ENCODE measurements around the gene INSM1. TPM values are rescaled to one million over a fixed set of nuclear protein-coding genes. Genes with fewer than 3 reads are reported as not detected.

INSM1 gene
- polyA plus RNA-seq, 1 experiment: not detected

DNA sequence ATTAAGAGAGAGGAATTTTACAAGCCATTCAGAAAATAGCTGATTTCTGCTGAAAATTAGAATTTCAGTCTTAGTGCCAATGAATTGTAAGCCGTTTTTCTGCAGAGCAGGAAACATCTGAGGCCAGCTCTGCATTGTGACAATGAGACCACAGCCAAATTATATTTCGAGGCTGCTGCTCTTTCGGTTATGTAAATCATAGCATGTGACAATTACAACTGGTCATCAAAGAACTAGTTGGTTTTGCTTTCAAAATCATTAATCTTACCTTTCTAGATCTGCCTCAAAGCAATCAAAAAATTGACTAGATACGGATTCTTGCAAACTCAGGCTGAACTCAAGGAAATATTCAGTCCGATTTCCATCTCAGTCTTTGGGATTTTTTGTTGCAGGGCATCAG, 33.4 kb upstream of the INSM1 start:
- POLR2A ChIA-PET: no interaction called here
- Histone ChIP-seq H3K36me3 (ENCODE audit: control insufficient read depth, insufficient read depth, low read length) (no peaks in the 10 kb centered on the region), H3K27me3 (ENCODE audit: control insufficient read depth, insufficient read depth, low read length) (no peaks in the 10 kb centered on the region), H3K4me3 (ENCODE audit: low read depth, low read length) (no peak overlapping the region)
- CTCF ChIA-PET: interaction anchor here (1.6 kb wide), 1 partner anchor 9 kb away, joined by 3 read pairs; no protein-coding TSS in a partner anchor
- no peak for DNase-seq (ENCODE audit: low read depth)
- TF ChIP-seq, protein P1, sequence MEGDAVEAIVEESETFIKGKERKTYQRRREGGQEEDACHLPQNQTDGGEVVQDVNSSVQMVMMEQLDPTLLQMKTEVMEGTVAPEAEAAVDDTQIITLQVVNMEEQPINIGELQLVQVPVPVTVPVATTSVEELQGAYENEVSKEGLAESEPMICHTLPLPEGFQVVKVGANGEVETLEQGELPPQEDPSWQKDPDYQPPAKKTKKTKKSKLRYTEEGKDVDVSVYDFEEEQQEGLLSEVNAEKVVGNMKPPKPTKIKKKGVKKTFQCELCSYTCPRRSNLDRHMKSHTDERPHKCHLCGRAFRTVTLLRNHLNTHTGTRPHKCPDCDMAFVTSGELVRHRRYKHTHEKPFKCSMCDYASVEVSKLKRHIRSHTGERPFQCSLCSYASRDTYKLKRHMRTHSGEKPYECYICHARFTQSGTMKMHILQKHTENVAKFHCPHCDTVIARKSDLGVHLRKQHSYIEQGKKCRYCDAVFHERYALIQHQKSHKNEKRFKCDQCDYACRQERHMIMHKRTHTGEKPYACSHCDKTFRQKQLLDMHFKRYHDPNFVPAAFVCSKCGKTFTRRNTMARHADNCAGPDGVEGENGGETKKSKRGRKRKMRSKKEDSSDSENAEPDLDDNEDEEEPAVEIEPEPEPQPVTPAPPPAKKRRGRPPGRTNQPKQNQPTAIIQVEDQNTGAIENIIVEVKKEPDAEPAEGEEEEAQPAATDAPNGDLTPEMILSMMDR (IDR thresholded peaks at IDR 0.05; ENCODE audit: insufficient read depth, low read depth, low read length): no peak

DNA sequence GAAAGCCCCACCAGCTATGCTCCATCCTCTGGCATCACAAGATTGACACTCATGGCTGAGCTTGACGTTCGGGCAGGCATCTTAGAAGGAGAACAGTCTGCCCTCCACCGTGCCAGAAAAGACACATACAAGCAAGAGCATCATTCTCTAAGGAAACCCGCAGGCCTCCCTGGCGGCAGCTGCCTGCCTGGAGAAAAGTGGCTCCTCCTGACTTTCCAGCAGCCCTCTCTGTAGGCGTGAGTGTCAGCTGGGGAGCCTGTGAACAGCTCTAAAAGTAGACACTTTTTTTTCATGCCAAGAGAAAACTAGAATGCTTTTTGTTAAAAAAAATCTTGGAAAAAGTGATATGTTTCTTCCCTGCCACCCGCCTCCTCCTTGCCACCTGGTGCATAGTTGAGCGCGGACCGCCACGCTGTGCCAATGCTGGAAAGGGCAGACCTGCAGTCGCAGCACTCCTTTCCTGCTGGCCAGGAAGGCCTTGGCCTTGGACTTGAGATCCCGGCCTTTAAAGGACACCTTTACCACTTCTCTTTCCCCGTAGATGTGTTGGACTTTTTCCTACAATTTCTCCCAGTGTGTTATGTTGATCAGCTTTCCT, 29.7 kb upstream of the INSM1 start:
- no peaks in the 10 kb centered on the region for H3K36me3 ChIP-seq (ENCODE audit: control insufficient read depth, insufficient read depth, low read length)
- H3K27me3 ChIP-seq (ENCODE audit: control insufficient read depth, insufficient read depth, low read length): no peaks in the 10 kb centered on the region; the same call in 1 of the 2 replicates
- ChIA-PET POLR2A (no interaction called here), CTCF (interaction anchor here (0.6 to 2.4 kb wide), 2 partner anchors 28 to 255 kb away, joined by 3 to 4 read pairs; no protein-coding TSS in a partner anchor)
- no peak for DNase-seq (ENCODE audit: low read depth)
- TF ChIP-seq, protein P1 (IDR thresholded peaks at IDR 0.05; ENCODE audit: insufficient read depth, low read depth, low read length): no peak
- no peak overlapping the region for H3K4me3 ChIP-seq (ENCODE audit: low read depth, low read length)

DNA sequence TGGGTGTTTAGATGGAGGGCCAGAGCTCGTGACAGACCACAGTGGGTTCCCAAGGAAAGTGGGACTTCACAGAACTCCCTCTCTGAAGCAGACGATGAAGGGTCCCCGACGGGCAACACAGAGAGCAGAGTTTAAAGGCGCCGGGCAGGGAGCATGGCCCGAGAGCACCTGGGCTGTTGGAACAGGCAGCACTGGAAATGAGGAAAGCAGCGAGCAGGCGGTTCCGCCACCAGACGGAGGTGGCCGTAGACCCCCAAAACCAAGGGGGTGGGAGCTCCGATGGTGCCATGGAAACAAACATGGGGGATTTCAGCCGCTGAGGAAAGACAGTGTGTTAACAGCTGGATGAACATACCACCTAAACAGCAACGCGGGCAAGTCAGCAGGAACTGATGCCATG, 27.5 kb upstream of the INSM1 start:
- CTCF ChIA-PET: no interaction called here

DNA sequence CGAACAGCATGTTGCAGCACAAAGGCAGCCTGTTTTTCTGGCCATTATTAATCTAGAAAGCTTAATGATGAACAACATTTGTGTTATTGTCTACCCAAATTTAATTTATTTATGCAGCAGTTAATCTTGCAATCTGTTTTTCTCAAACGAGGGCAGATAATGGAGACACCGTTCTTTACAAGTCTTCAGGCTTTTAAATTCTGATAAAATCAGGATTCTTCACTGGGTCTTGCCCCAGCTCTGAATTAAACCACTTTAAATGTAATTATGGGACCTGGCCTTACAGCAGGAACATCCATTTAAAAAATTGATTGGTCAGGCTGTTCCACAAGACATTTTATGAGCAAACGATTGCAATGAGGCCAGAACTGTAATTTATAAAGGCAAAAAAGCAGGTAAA, 26.5 kb upstream of the INSM1 start:
- CTCF ChIA-PET: interaction anchor here (1.1 to 1.2 kb wide), 2 partner anchors 18 to 105 kb away, joined by 3 to 4 read pairs; no protein-coding TSS in a partner anchor
- POLR2A ChIA-PET: interaction anchor here (0.5 kb wide), 1 partner anchor 14 kb away, joined by 21 read pairs; no protein-coding TSS in a partner anchor
- DNase-seq (ENCODE audit: low read depth): no peak
- no peak overlapping the region for H3K4me3 ChIP-seq (ENCODE audit: low read depth, low read length)
- no peaks in the 10 kb centered on the region for H3K36me3 ChIP-seq (ENCODE audit: control insufficient read depth, insufficient read depth, low read length)
- H3K27me3 ChIP-seq (ENCODE audit: control insufficient read depth, insufficient read depth, low read length): no peaks in the 10 kb centered on the region; the same call in 1 of the 2 replicates
- TF ChIP-seq, protein P1 (IDR thresholded peaks at IDR 0.05; ENCODE audit: insufficient read depth, low read depth, low read length): no peak

More for the DNA sequence above, 27.5 kb upstream of the INSM1 start:
- no peaks in the 10 kb centered on the region; the same call in 1 of the 2 replicates for H3K27me3 ChIP-seq (ENCODE audit: control insufficient read depth, insufficient read depth, low read length)
- no peaks in the 10 kb centered on the region for H3K36me3 ChIP-seq (ENCODE audit: control insufficient read depth, insufficient read depth, low read length)
- H3K4me3 ChIP-seq (ENCODE audit: low read depth, low read length): no peak overlapping the region
- DNase-seq (ENCODE audit: low read depth): no peak
- TF ChIP-seq, protein P1 (IDR thresholded peaks at IDR 0.05; ENCODE audit: insufficient read depth, low read depth, low read length): no peak
- POLR2A ChIA-PET: no interaction called here

DNA sequence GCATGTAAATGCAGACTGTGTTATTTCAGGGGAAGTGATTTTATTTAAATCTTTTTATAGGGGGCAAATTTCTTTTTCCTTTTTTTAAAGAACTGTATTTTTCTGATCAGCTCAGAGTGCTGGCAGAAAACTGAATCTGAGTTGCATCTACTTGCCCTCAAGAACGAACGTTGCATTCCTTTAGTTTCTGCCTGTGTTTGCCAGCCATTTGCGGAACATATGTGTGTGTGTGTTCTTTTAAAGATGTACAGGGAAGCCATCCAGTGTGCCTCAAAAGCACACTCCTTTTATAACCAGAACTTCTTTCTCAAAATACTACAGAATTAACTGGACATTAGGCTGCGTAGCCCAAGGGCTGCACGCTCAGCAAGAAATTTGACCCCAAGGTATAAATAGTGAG, 25.8 kb upstream of the INSM1 start:
- ChIA-PET POLR2A (no interaction called here), CTCF (interaction anchor here (1.1 to 1.2 kb wide), 2 partner anchors 17 to 105 kb away, joined by 3 to 4 read pairs; no protein-coding TSS in a partner anchor)
- no peak overlapping the region for H3K4me3 ChIP-seq (ENCODE audit: low read depth, low read length)
- no peak for DNase-seq (ENCODE audit: low read depth)
- TF ChIP-seq, protein P1 (IDR thresholded peaks at IDR 0.05; ENCODE audit: insufficient read depth, low read depth, low read length): no peak
- no peaks in the 10 kb centered on the region for H3K36me3 ChIP-seq (ENCODE audit: control insufficient read depth, insufficient read depth, low read length)
- no peaks in the 10 kb centered on the region; the same call in 1 of the 2 replicates for H3K27me3 ChIP-seq (ENCODE audit: control insufficient read depth, insufficient read depth, low read length)

All from BJ (cell line).